Measurements from ENCODE around the gene GLP2R. TPM values are rescaled to one million over a fixed set of nuclear protein-coding genes. Genes with fewer than 3 reads are reported as not detected.

GLP2R gene
- total RNA-seq, 4 donors from 2014 or later: 3.9 to 7.5 (median 5.9) TPM

- TF ChIP-seq CTCF (IDR thresholded peaks at IDR 0.05; ENCODE audit: low read depth): no peak
These were observed 99.0 kb downstream of the GLP2R start for GRCh38 chr17:9924735-9925191.

- no peak for TF ChIP-seq CTCF (IDR thresholded peaks at IDR 0.05; ENCODE audit: low read depth)
These were observed 99.7 kb downstream of the GLP2R start for GRCh38 chr17:9925457-9925856.

GRCh38 chr17:9926150-9926804, 100.6 kb downstream of the GLP2R start:
- TF ChIP-seq CTCF (IDR thresholded peaks at IDR 0.05; ENCODE audit: low read depth): no peak

GRCh38 chr17:9928601-9929333, 103.0 kb downstream of the GLP2R start:
- no peak for TF ChIP-seq CTCF (IDR thresholded peaks at IDR 0.05; ENCODE audit: low read depth)

GRCh38 chr17:9929871-9930270, 104.1 kb downstream of the GLP2R start:
- no peak for TF ChIP-seq CTCF (IDR thresholded peaks at IDR 0.05; ENCODE audit: low read depth)

- TF ChIP-seq CTCF (IDR thresholded peaks at IDR 0.05; ENCODE audit: low read depth): no peak
These were observed 105.5 kb downstream of the GLP2R start for GRCh38 chr17:9931144-9931741.

- TF ChIP-seq CTCF (IDR thresholded peaks at IDR 0.05; ENCODE audit: low read depth): no peak
These were observed 106.8 kb downstream of the GLP2R start for GRCh38 chr17:9932491-9932890.
